ENCODE measurements around the gene TTYH1.
"Not testable (repeated sequence)": the region's sequence is repeated elsewhere in the genome, so short reads cannot be mapped to it uniquely, and the experiment has no call there.

TTYH1 gene

GRCh38 chr19:54439174-54439851, 24.0 kb downstream of the TTYH1 start:
- no peak for TF ChIP-seq CTCF (IDR thresholded peaks at IDR 0.05)
- H3K27ac ChIP-seq: no peak overlapping the region
- no peak overlapping the region for H3K4me2 ChIP-seq (ENCODE audit: low read length)
- no peaks in the 10 kb centered on the region for H3K36me3 ChIP-seq (ENCODE audit: control insufficient read depth, insufficient read depth, low read length)
- no peak overlapping the region for H3K4me3 ChIP-seq (ENCODE audit: low read depth, low read length)
- H2AFZ ChIP-seq: no peak overlapping the region
- H3K9ac ChIP-seq: no peak overlapping the region
- peaks cover 4% of the 10 kb centered on the region for H3K79me2 ChIP-seq
- no peaks in the 10 kb centered on the region for H3K27me3 ChIP-seq (ENCODE audit: control insufficient read depth, insufficient read depth, low read length)
- H3K9me3 ChIP-seq (ENCODE audit: control insufficient read depth, low read length): no peaks in the 10 kb centered on the region
- peaks cover 2% of the 10 kb centered on the region for H3K4me1 ChIP-seq

GRCh38 chr19:54440641-54441040, 25.4 kb downstream of the TTYH1 start:
- Histone ChIP-seq H3K36me3 (ENCODE audit: control insufficient read depth, insufficient read depth, low read length) (no peaks in the 10 kb centered on the region), H3K4me1 (no peaks in the 10 kb centered on the region), H3K79me2 (peaks cover 4% of the 10 kb centered on the region), H2AFZ (no peak overlapping the region), H3K9me3 (ENCODE audit: control insufficient read depth, low read length) (no peaks in the 10 kb centered on the region), H3K9ac (no peak overlapping the region), H3K4me3 (ENCODE audit: low read depth, low read length) (no peak overlapping the region), H3K4me2 (ENCODE audit: low read length) (no peak overlapping the region), H3K27ac (no peak overlapping the region), H3K27me3 (ENCODE audit: control insufficient read depth, insufficient read depth, low read length) (no peaks in the 10 kb centered on the region)
- TF ChIP-seq CTCF (IDR thresholded peaks at IDR 0.05): no peak

GRCh38 chr19:54444737-54445136, 29.5 kb downstream of the TTYH1 start:
- Histone ChIP-seq H3K4me1 (no peaks in the 10 kb centered on the region), H3K27ac (no peak overlapping the region), H3K4me3 (ENCODE audit: low read depth, low read length) (no peak overlapping the region), H2AFZ (no peak overlapping the region), H3K27me3 (ENCODE audit: control insufficient read depth, insufficient read depth, low read length) (no peaks in the 10 kb centered on the region), H3K36me3 (ENCODE audit: control insufficient read depth, insufficient read depth, low read length) (no peaks in the 10 kb centered on the region), H3K9me3 (ENCODE audit: control insufficient read depth, low read length) (no peaks in the 10 kb centered on the region), H3K79me2 (peaks cover 5% of the 10 kb centered on the region), H3K4me2 (ENCODE audit: low read length) (no peak overlapping the region), H3K9ac (no peak overlapping the region)
- no peak for TF ChIP-seq CTCF (IDR thresholded peaks at IDR 0.05)

GRCh38 chr19:54446349-54446748, 31.1 kb downstream of the TTYH1 start:
- H3K9me3 ChIP-seq (ENCODE audit: control insufficient read depth, low read length); H3K36me3 ChIP-seq (ENCODE audit: control insufficient read depth, insufficient read depth, low read length); H3K27me3 ChIP-seq (ENCODE audit: control insufficient read depth, insufficient read depth, low read length); H3K4me2 ChIP-seq (ENCODE audit: low read length); H3K4me3 ChIP-seq (ENCODE audit: low read depth, low read length); H3K9ac ChIP-seq; H3K27ac ChIP-seq; H2AFZ ChIP-seq: not testable (repeated sequence)
- H3K79me2 ChIP-seq: peaks cover 19% of the 10 kb centered on the region
- peaks cover 12% of the 10 kb centered on the region for H3K4me1 ChIP-seq

- Histone ChIP-seq H3K9ac (peak overlapping the region; percentile 82), H2AFZ (peak overlapping the region; percentile 92), H3K27me3 (ENCODE audit: control insufficient read depth, insufficient read depth, low read length) (no peaks in the 10 kb centered on the region), H3K4me3 (ENCODE audit: low read depth, low read length) (peak overlapping the region; percentile 99), H3K36me3 (ENCODE audit: control insufficient read depth, insufficient read depth, low read length) (no peaks in the 10 kb centered on the region), H3K4me2 (ENCODE audit: low read length) (peak overlapping the region; percentile 89), H3K27ac (peak overlapping the region; percentile 94), H3K79me2 (peaks cover 36% of the 10 kb centered on the region), H3K4me1 (peaks cover 13% of the 10 kb centered on the region), H3K9me3 (ENCODE audit: control insufficient read depth, low read length) (no peaks in the 10 kb centered on the region)
- TF ChIP-seq CTCF (IDR thresholded peaks at IDR 0.05): no peak
These were observed 32.9 kb downstream of the TTYH1 start for GRCh38 chr19:54448040-54448773.
